Memory B cell (primary cell): Measurements from ENCODE around the gene PRSS12.
"Not testable (repeated sequence)": the region's sequence is repeated elsewhere in the genome, so short reads cannot be mapped to it uniquely, and the experiment has no call there.

ENCODE experiments used
- ATAC-seq: fragments of 150-1000 bp; cut with Tn5 transposase; 2 replicates; pipeline ENCODE4 v1.10.0; 2021; ENCODE audit warnings: low read depth, mild to moderate bottlenecking, moderate library complexity
- DNase-seq, 2 donors: peaks; one replicate each; pipeline ENCODE4 v3.0.0; 2022; ENCODE audit warnings: low spot score in 2 of 2
- H3K27ac Mint-ChIP-seq: one replicate; pipeline ENCODE4 v1.8.0; 2022; ENCODE audit warnings: mild to moderate bottlenecking, moderate library complexity, mixed read lengths
- H3K27me3 Mint-ChIP-seq: one replicate; pipeline ENCODE4 v1.8.0; 2022; ENCODE audit warnings: mixed read lengths
- H3K36me3 Mint-ChIP-seq: one replicate; pipeline ENCODE4 v1.8.0; 2022; ENCODE audit warnings: mild to moderate bottlenecking, mixed read lengths
- H3K4me1 Mint-ChIP-seq: one replicate; pipeline ENCODE4 v1.8.0; 2022; ENCODE audit warnings: mixed read lengths
- H3K4me3 Mint-ChIP-seq: one replicate; pipeline ENCODE4 v1.8.0; 2022; ENCODE audit warnings: mild to moderate bottlenecking, moderate library complexity, mixed read lengths
- H3K9me3 Mint-ChIP-seq: one replicate; pipeline ENCODE4 v1.8.0; 2022; ENCODE audit warnings: mixed read lengths

Gene PRSS12

GRCh38 chr4:118352843-118353533, at the start of gene PRSS12:
TSS of gene PRSS12 (minus strand) at chr4:118353003. CDS start at chr4:118352720, 283 bp downstream.
- H3K4me3 Mint-ChIP-seq = peak within 1 kb of the TSS; percentile 77
- ATAC-seq = peak; percentile 82
- H3K4me1 Mint-ChIP-seq = peaks cover 10% of the 10 kb centered on the region
- DNase-seq = peak; percentile 33 to 57
- H3K27ac Mint-ChIP-seq = peak within 1 kb of the TSS; percentile 70
- no peaks in the 10 kb centered on the region for H3K36me3 Mint-ChIP-seq
- peaks cover 29% of the 10 kb centered on the region for H3K27me3 Mint-ChIP-seq
- no peaks in the 10 kb centered on the region for H3K9me3 Mint-ChIP-seq

- peaks cover 11% of the 10 kb centered on the region for H3K27me3 Mint-ChIP-seq
- ATAC-seq (no peak), DNase-seq (no peak)
- no peaks in the 10 kb centered on the region for H3K4me1 Mint-ChIP-seq
- H3K27ac Mint-ChIP-seq = no peak overlapping the region
- no peaks in the 10 kb centered on the region for H3K9me3 Mint-ChIP-seq
- H3K4me3 Mint-ChIP-seq = no peak overlapping the region
- H3K36me3 Mint-ChIP-seq = no peaks in the 10 kb centered on the region
Measured at GRCh38 chr4:118400356-118400755, 47.6 kb upstream of the PRSS12 start.

- H3K27me3 Mint-ChIP-seq = peaks cover 11% of the 10 kb centered on the region
- H3K4me1 Mint-ChIP-seq, DNase-seq, H3K36me3 Mint-ChIP-seq, H3K4me3 Mint-ChIP-seq, H3K9me3 Mint-ChIP-seq, ATAC-seq, H3K27ac Mint-ChIP-seq: not testable (repeated sequence)
Measured at GRCh38 chr4:118399883-118400282, 47.1 kb upstream of the PRSS12 start.

- DNase-seq (no peak), ATAC-seq (peak; percentile 46)
- H3K27me3 Mint-ChIP-seq = peaks cover 11% of the 10 kb centered on the region
- no peaks in the 10 kb centered on the region for H3K9me3 Mint-ChIP-seq
- H3K4me1 Mint-ChIP-seq = no peaks in the 10 kb centered on the region
- no peak overlapping the region for H3K27ac Mint-ChIP-seq
- H3K36me3 Mint-ChIP-seq = no peaks in the 10 kb centered on the region
- H3K4me3 Mint-ChIP-seq = no peak overlapping the region
Measured at GRCh38 chr4:118398226-118399090, 45.7 kb upstream of the PRSS12 start.

GRCh38 chr4:118397623-118397979, 44.8 kb upstream of the PRSS12 start:
- no peak overlapping the region for H3K4me3 Mint-ChIP-seq
- H3K27me3 Mint-ChIP-seq = peaks cover 13% of the 10 kb centered on the region
- H3K9me3 Mint-ChIP-seq = peaks cover 2% of the 10 kb centered on the region
- no peak for ATAC-seq
- no peak overlapping the region for H3K27ac Mint-ChIP-seq
- H3K4me1 Mint-ChIP-seq = no peaks in the 10 kb centered on the region
- DNase-seq = no peak
- H3K36me3 Mint-ChIP-seq = peaks cover 2% of the 10 kb centered on the region

GRCh38 chr4:118396881-118397622, 44.2 kb upstream of the PRSS12 start:
- Mint-ChIP-seq H3K4me3 (no peak overlapping the region), H3K9me3 (peaks cover 2% of the 10 kb centered on the region), H3K36me3 (peaks cover 2% of the 10 kb centered on the region), H3K27me3 (peaks cover 11% of the 10 kb centered on the region), H3K27ac (no peak overlapping the region), H3K4me1 (no peaks in the 10 kb centered on the region)
- ATAC-seq (no peak), DNase-seq (no peak)

- Mint-ChIP-seq H3K4me1 (no peaks in the 10 kb centered on the region), H3K4me3 (no peak overlapping the region), H3K27ac (no peak overlapping the region), H3K27me3 (peaks cover 5% of the 10 kb centered on the region), H3K9me3 (peaks cover 4% of the 10 kb centered on the region), H3K36me3 (peaks cover 2% of the 10 kb centered on the region)
- DNase-seq (no peak), ATAC-seq (no peak)
Measured at GRCh38 chr4:118395057-118395644, 42.3 kb upstream of the PRSS12 start.

- not testable (repeated sequence) for H3K4me1 Mint-ChIP-seq, H3K4me3 Mint-ChIP-seq, H3K27me3 Mint-ChIP-seq, H3K36me3 Mint-ChIP-seq, ATAC-seq, H3K27ac Mint-ChIP-seq, H3K9me3 Mint-ChIP-seq, DNase-seq
Measured at GRCh38 chr4:118392509-118392908, 39.7 kb upstream of the PRSS12 start.

- Mint-ChIP-seq H3K9me3 (peaks cover 10% of the 10 kb centered on the region), H3K27ac (no peak overlapping the region), H3K36me3 (peaks cover 2% of the 10 kb centered on the region), H3K4me1 (no peaks in the 10 kb centered on the region), H3K27me3 (peaks cover 4% of the 10 kb centered on the region), H3K4me3 (no peak overlapping the region)
- DNase-seq = no peak
- ATAC-seq = no peak
Measured at GRCh38 chr4:118390121-118390520, 37.3 kb upstream of the PRSS12 start.

- H3K4me3 Mint-ChIP-seq = no peak overlapping the region
- H3K27me3 Mint-ChIP-seq = peaks cover 4% of the 10 kb centered on the region
- H3K36me3 Mint-ChIP-seq = peaks cover 2% of the 10 kb centered on the region
- H3K9me3 Mint-ChIP-seq = peaks cover 10% of the 10 kb centered on the region
- ATAC-seq (no peak), DNase-seq (no peak)
- H3K4me1 Mint-ChIP-seq = no peaks in the 10 kb centered on the region
- H3K27ac Mint-ChIP-seq = no peak overlapping the region
Measured at GRCh38 chr4:118389721-118390120, 36.9 kb upstream of the PRSS12 start.

- Mint-ChIP-seq H3K9me3 (peaks cover 12% of the 10 kb centered on the region), H3K4me3 (no peak overlapping the region), H3K27ac (no peak overlapping the region), H3K27me3 (peaks cover 6% of the 10 kb centered on the region), H3K36me3 (peaks cover 2% of the 10 kb centered on the region), H3K4me1 (no peaks in the 10 kb centered on the region)
- DNase-seq (no peak), ATAC-seq (no peak)
Measured at GRCh38 chr4:118388606-118389005, 35.8 kb upstream of the PRSS12 start.

- no peak for DNase-seq
- Mint-ChIP-seq H3K27me3 (peaks cover 4% of the 10 kb centered on the region), H3K27ac (no peak overlapping the region), H3K9me3 (peaks cover 6% of the 10 kb centered on the region), H3K36me3 (no peaks in the 10 kb centered on the region), H3K4me1 (no peaks in the 10 kb centered on the region), H3K4me3 (no peak overlapping the region)
- no peak for ATAC-seq
Measured at GRCh38 chr4:118381902-118382301, 29.1 kb upstream of the PRSS12 start.

GRCh38 chr4:118373614-118374255, 20.9 kb upstream of the PRSS12 start:
- H3K4me3 Mint-ChIP-seq = no peak overlapping the region
- no peak overlapping the region for H3K27ac Mint-ChIP-seq
- H3K27me3 Mint-ChIP-seq = peaks cover 6% of the 10 kb centered on the region
- no peaks in the 10 kb centered on the region for H3K36me3 Mint-ChIP-seq
- ATAC-seq (no peak), DNase-seq (no peak)
- no peaks in the 10 kb centered on the region for H3K9me3 Mint-ChIP-seq
- H3K4me1 Mint-ChIP-seq = no peaks in the 10 kb centered on the region
